ENCODE data around the gene COPS9. TPM values are rescaled to one million over a fixed set of nuclear protein-coding genes. Genes with fewer than 3 reads are reported as not detected.

The COPS9 gene
- 258 to 326 TPM (median 304 TPM) in 5 replicates for total RNA-seq (2022; extraction: Qiagen RNA extraction; ENCODE audit: low read depth)

GRCh38 chr2:240136013-240136670 lies at the start of gene COPS9:
Gene COPS9 (minus strand): TSS chr2:240136305. CDS start chr2:240136284, 21 bp downstream.

GRCh38 chr2:240140511-240140910 lies 4.4 kb upstream of the COPS9 start, which contains the start of gene OTOS:
Gene OTOS (minus strand): TSS chr2:240140658. CDS start chr2:240140326, 332 bp downstream.

Other genes starting within 250 kb of the COPS9 start
- gene NDUFA10, start 111.0 kb downstream of the COPS9 start, total RNA-seq (2022; extraction: Qiagen RNA extraction; ENCODE audit: low read depth), result 123 to 159 TPM (median 129 TPM) in 5 replicates
- gene OR6B2, start 105.9 kb downstream of the COPS9 start, total RNA-seq (2022; extraction: Qiagen RNA extraction; ENCODE audit: low read depth), result not detected in 5 replicates
- gene OR6B3, start 82.8 kb downstream of the COPS9 start, total RNA-seq (2022; extraction: Qiagen RNA extraction; ENCODE audit: low read depth), result not detected in 5 replicates
- gene OTOS, start 4.4 kb upstream of the COPS9 start, total RNA-seq (2022; extraction: Qiagen RNA extraction; ENCODE audit: low read depth), result not detected in 5 replicates